GM18526 (cell line): ENCODE data around the gene HTRA2.

Source experiments
- POLR2A ChIP-seq: IDR thresholded peaks from 3 replicates; pipeline ENCODE4 v1.6.1; 2011; ENCODE audit not compliant: insufficient read length; ENCODE audit errors: extremely low read depth

Gene HTRA2

DNA sequence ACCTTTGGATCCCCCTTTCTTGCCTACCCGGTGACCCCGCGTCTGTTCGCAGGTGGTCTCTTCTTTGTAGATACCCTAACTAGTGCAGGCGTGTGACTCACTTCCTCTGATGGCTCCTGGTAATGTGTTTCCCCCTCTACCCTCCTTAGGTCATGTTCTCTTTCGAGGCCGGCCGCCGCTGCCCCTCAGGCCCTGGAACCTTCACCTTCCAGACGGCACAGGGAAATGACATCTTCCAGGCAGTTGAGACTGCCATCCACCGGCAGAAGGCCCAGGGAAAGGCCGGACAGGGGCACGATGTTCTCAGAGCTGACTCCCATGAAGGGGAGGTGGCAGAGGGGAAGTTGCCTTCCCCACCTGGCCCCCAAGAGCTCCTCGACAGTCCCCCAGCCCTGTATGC lies 26.4 kb downstream of the HTRA2 start:
- TF ChIP-seq POLR2A, result no peak

- no peak for TF ChIP-seq POLR2A
Measured at GRCh38 chr2:74556831-74557370, 27.2 kb downstream of the HTRA2 start.

DNA sequence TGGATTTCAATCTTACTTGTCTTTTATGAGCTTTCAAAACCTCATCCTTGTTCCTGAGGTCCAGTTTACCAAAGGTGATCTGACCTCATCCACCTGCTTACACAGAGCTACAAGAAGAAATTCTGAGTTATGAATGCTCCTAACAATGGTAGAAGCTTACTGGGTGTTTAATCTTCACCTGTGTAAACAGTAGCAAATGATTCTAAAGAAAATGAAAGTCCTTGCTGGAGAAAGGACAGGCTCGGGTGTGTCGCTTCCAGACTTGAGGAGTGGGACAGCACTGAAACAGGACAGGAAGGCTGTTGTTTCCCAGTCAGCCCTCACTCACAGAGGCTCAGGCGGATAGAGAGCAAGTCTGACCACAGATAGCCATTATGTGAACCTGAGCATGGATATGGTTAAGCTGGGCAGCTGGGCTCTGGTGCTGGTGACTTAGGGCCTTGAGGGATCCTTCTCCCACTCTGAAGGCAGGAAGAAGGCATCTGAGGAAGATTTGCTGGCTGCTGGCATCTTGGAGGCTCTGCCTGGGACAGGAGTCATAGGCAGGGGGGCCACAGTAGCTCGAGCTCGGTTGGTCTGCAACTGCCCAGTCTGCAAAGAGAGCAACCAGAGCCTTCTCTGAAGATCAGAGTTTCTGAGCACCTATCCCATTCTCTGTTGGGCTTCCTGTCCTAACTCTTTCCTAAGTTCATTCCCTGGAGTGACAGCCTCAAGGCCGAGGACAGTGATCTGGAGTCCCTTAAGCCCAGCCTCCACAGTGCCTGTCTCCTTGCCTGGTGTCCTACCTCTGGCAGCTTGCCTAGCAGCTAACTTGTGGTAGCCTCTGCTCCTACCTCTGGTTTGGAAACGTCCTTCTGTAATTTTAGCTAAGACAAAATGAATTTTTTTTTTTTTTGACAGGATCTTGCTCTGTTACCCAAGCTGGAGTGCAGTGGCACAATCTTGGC lies 28.8 kb downstream of the HTRA2 start:
- TF ChIP-seq POLR2A, result no peak

- no peak for TF ChIP-seq POLR2A
Measured at GRCh38 chr2:74559912-74560311, 30.2 kb downstream of the HTRA2 start.

GRCh38 chr2:74560591-74560990 lies 30.9 kb downstream of the HTRA2 start:
- TF ChIP-seq POLR2A, result no peak

DNA sequence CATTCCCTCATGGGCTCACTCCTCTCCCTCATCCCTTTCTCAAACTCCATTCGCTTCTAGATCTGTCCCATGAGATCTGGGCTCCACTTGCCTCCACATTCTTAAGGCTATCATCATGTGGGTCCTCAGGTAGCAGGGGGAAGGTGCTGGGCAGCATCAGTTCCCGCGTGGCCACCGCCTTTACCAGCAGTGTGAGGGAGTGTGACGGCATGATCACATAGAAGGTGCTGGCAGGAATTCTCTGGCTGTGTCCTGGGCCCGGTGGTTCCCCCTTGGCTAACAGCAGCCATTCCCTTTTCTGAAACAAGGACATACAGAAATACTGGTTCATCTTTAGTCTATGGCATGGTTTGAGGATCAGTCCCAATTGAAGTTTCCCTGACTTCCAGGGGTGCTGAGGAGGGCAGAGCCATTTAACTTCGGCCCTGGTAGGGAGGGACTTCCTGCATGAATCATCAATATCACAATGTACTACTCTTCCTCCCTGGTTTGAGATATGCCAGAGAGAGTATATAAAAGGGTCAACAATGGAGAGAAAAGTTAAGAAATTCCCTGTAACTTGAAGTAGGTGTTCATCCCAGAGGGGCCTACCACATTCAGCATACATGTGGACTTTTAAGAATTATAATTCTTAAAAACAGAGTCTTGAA lies 32.5 kb downstream of the HTRA2 start:
- no peak for TF ChIP-seq POLR2A

DNA sequence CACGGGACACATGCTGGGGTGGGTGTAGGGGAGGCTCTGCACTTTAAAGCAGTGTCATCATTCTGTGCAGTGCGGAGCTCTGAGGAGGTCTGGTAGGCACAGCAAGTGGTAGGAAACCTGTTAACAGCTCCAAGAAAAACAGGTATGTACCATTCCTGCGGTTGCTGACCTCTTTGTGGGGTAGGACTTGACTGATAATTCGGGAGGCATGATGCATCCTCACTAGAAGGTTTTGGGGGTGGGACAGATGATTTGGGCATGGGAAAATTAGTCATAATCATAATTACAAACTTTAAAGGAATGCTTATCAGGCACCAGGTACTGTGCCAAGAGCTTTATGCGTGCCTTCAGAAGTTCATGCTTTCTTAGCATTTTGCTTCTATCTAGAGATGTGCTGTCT lies 34.5 kb downstream of the HTRA2 start:
- TF ChIP-seq POLR2A, result no peak

DNA sequence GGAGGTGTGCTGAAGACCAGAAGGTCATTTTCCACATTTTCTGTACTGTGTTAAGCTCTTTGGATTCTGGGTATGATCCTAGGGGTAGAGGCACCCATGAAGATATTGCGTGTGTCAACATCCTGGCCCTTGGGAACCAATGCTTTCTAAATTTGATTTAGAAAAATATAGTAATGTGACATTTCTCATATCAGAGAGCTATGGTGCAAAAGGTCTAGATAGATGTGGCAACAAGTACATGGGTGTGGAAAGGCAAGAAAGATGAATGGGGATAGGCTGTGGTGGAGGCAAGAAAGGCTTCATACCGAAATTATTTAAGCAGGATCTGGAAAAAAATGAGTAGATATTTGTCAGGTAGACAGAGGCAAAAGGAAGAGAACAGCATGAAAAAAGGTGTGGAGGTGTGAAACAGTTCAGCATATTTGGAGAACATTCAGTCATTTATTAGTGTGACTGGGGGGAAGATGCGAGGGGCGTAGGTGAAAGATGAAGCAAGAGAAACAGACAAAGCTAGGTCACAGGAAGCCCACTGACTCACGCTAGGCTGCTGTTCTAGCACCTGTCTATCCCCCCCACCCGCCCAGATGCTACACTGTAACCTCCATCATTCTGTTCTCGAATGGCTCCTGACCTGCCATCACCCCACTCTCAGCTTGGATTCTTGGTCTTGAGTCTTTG lies 36.5 kb downstream of the HTRA2 start:
- TF ChIP-seq POLR2A, result no peak

GRCh38 chr2:74566754-74567085 lies 37.0 kb downstream of the HTRA2 start:
- TF ChIP-seq POLR2A, result no peak

GRCh38 chr2:74567881-74568280 lies 38.1 kb downstream of the HTRA2 start:
- TF ChIP-seq POLR2A, result no peak

DNA sequence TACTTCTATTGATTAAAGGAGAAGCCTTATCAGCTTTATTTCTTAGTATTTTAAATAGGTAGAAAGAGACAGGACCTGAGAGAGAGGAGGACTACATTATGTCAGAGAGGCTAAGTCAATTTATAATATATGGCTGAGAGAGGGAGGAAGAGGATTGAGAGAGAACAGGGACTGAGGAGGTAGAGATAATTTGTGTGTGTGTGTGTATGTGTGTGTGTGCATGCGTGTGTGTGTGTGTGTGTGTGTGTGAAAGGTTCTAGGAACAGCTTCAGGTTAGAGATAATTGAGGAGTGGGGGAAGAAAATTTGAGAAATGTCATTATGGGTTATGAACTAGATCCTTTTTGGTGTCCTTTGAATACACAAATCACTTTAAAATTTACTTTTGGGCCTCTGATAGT lies 40.0 kb downstream of the HTRA2 start:
- TF ChIP-seq POLR2A, result no peak

DNA sequence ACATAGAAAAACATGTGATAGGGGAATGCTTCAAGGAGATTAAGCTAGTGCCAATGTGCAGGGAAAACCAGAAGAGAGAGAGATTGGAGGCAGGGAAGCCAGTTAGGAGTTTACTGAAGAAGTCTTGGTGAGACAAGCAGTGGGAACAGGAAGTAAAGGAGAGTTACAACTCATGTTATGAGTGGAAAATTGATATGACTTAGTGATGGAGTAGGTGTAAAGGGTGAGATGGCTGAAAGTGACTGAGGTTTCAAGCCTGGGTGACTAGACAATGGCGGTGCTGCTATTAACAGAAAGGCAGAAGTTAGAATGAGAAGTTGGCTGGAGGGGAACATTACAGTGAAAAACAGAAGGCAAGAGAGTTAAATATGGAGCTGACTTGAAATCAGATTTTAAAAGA lies 41.3 kb downstream of the HTRA2 start:
- TF ChIP-seq POLR2A, result no peak

DNA sequence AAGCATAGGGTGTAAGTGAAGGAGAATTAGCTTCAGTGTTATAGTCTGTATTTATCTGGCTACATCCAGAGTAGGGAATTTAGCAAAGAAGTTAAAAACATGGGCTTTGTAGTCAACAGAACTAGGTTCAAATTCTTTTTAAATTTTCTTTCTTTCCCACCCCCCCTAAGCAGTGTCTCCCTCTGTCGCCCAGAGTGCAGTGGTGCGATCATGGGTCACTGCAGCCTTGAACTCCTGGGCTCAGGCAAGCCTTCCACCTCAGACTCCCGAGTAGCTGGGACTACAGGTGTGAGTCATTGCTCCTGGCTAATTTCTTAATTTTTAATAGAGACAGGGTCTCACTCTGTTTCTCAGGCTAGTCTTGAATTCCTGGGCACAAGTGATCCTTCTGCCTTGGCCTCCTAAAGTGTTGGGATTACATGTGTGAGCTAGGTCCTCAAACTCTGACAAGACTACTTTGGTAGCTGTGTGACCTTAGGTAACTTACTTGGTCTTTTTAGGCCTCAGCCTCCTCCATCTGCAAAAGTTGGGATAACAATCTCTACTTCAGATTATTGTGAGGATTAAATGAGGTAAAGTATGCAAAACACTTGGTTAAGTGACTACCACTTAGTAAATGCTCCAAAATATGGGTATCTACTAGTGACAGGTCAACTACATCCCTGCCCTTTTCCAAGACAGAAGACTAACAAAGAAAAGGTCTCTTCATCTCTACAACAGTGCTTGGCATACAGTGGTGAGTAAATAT lies 42.6 kb downstream of the HTRA2 start:
- TF ChIP-seq POLR2A, result no peak

DNA sequence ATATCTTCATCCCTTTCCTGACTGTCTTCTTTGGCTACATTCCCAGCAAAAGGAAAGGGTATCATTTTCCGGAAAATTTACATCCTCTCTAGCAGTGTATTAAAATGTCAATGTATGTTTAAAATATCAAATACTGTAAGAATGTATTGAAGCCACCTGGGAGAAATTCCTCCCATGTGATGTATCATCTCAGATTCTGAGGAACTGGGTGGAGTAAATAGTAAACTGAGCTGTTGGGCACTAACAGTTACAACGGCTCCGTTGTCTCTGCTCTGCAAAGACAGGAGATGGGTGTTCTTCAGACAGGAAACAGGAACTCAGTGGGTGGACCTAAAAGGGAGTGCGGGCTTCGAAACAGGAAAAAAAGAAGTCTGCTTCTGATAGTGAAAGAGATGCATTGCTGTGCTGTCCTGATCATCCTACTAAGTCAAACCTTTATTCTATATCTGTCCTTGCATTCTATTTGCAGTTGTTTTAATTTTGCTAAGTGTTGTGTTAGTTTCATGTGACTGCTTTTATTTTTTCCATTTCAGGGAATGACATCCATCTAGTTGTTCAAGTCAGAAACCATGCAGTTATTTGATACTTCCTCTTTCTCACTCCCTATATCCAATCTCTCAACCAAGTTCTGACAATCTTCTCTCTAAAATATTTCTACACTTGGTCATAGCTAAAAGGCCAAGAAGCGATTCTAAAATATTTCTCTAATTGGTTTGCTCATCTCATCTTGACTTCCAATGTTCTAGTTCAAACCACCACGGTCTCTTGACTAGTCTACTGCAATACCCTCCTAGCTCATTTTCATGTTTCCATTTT lies 44.2 kb downstream of the HTRA2 start:
- peak; percentile 40 for TF ChIP-seq POLR2A
